Liver (tissue), 9 donors: ENCODE measurements around the gene BIRC5. TPM values are rescaled to one million over a fixed set of nuclear protein-coding genes. Genes with fewer than 3 reads are reported as not detected.

Source experiments
- DNase-seq: peaks from one replicate; pipeline ENCODE4 v3.0.0-alpha.2; 2017; ENCODE audit warnings: low spot score
- H3K27ac ChIP-seq, 2 donors: one replicate each; pipeline ENCODE4 v1.7.0; 2013; ENCODE audit warnings: inconsistent platforms in 2 of 2, low read length in 2 of 2, control low read depth in 1 of 2, low read depth in 1 of 2, mild to moderate bottlenecking in 1 of 2
- H3K27me3 ChIP-seq, 4 donors: one replicate each; pipeline versions ENCODE4 v1.6.1 to v1.7.0; 2013; ENCODE audit warnings: low read length in 3 of 4, inconsistent platforms in 1 of 4, mild to moderate bottlenecking in 1 of 4, moderate library complexity in 1 of 4; ENCODE audit not compliant: control insufficient read depth in 4 of 4, insufficient read depth in 4 of 4
- H3K36me3 ChIP-seq, 4 donors: one replicate each; pipeline versions ENCODE4 v1.6.1 to v1.7.0; 2013; ENCODE audit warnings: low read length in 3 of 4, mild to moderate bottlenecking in 3 of 4, low read depth in 1 of 4, moderate library complexity in 1 of 4; ENCODE audit not compliant: control insufficient read depth in 4 of 4, insufficient read depth in 3 of 4
- H3K4me1 ChIP-seq, 4 donors: one replicate each; pipeline versions ENCODE4 v1.6.1 to v1.7.0; 2013; ENCODE audit warnings: low read length in 3 of 4, mild to moderate bottlenecking in 3 of 4, moderate library complexity in 1 of 4; ENCODE audit not compliant: control insufficient read depth in 4 of 4, insufficient read depth in 4 of 4
- H3K4me3 ChIP-seq, 3 donors: one replicate each; pipeline versions ENCODE4 v1.6.1 to v1.7.0; 2013; ENCODE audit warnings: low read length in 3 of 3, control low read depth in 1 of 3, low read depth in 1 of 3, mild to moderate bottlenecking in 1 of 3
- H3K9ac ChIP-seq, 2 donors: one replicate each; pipeline ENCODE4 v1.7.0; 2013; ENCODE audit warnings: low read length in 2 of 2, mild to moderate bottlenecking in 2 of 2, moderate library complexity in 2 of 2, control low read depth in 1 of 2, low read depth in 1 of 2
- H3K9me3 ChIP-seq, 4 donors: one replicate each; pipeline versions ENCODE4 v1.6.1 to v1.7.0; 2013; ENCODE audit warnings: low read length in 3 of 4; ENCODE audit not compliant: control insufficient read depth in 4 of 4
- EGR1 ChIP-seq, 2 donors: IDR thresholded peaks; 2 replicates each; pipeline ENCODE4 v1.6.1; 2016 to 2018; ENCODE audit warnings: antibody characterized with exemption in 2 of 2, low read depth in 2 of 2
- FOXA1 ChIP-seq: IDR thresholded peaks from 2 replicates; pipeline ENCODE4 v1.6.1; 2016; ENCODE audit warnings: antibody characterized with exemption
- FOXA2 ChIP-seq: IDR thresholded peaks from 2 replicates; pipeline ENCODE4 v1.6.1; 2016; ENCODE audit warnings: antibody characterized with exemption
- GABPA ChIP-seq, 2 donors: IDR thresholded peaks in 1 of 2; conservative IDR thresholded peaks in 1 of 2; 2 replicates each; pipeline ENCODE4 v1.6.1; 2016; ENCODE audit warnings: antibody characterized with exemption in 2 of 2, mild to moderate bottlenecking in 1 of 2, moderate library complexity in 1 of 2
- HNF4A ChIP-seq, 2 donors: conservative IDR thresholded peaks; 2 replicates each; pipeline ENCODE4 v1.6.1; 2016; ENCODE audit warnings: antibody characterized with exemption in 2 of 2, mild to moderate bottlenecking in 2 of 2
- HNF4G ChIP-seq: IDR thresholded peaks from 2 replicates; pipeline ENCODE4 v1.6.1; 2016; ENCODE audit warnings: antibody characterized with exemption
- JUND ChIP-seq, 2 donors: IDR thresholded peaks; 2 replicates each; pipeline ENCODE4 v1.6.1; 2016; ENCODE audit warnings: antibody characterized with exemption in 2 of 2
- NR2F2 ChIP-seq: IDR thresholded peaks from 2 replicates; pipeline ENCODE4 v1.6.1; 2016; ENCODE audit warnings: antibody characterized with exemption
- RAD21 ChIP-seq, 2 donors: IDR thresholded peaks; 2 replicates each; pipeline ENCODE4 v1.6.1; 2016; ENCODE audit warnings: antibody characterized with exemption in 2 of 2, mild to moderate bottlenecking in 2 of 2
- RXRA ChIP-seq, 2 donors: IDR thresholded peaks; 2 replicates each; pipeline ENCODE4 v1.6.1; 2017 to 2018; ENCODE audit warnings: antibody characterized with exemption in 2 of 2, mild to moderate bottlenecking in 1 of 2
- SP1 ChIP-seq: IDR thresholded peaks from 2 replicates; pipeline ENCODE4 v1.6.1; 2018; ENCODE audit warnings: antibody characterized with exemption, mild to moderate bottlenecking
- TAF1 ChIP-seq: conservative IDR thresholded peaks from 2 replicates; pipeline ENCODE4 v1.6.1; 2016; ENCODE audit warnings: antibody characterized with exemption, mild to moderate bottlenecking
- YY1 ChIP-seq: IDR thresholded peaks from 2 replicates; pipeline ENCODE4 v1.6.1; 2016; ENCODE audit warnings: antibody characterized with exemption, mild to moderate bottlenecking
- WGBS: extraction: QIAGEN DNeasy Blood & Tissue Kit; methylation state at CpG from one replicate; pipeline ENCODE4 v1.1.7; 2013; 5-methylcytosine and 5-hydroxymethylcytosine counted together
- polyA plus RNA-seq, 2 donors: library from polyadenylated mRNA; stranded (reverse) in 1 of 2; unstranded in 1 of 2; fragments of 200-250 nt in 1 of 2; fragments of >200 nt in 1 of 2; fragmentation: Nextera tagmentation in 1 of 2; extraction: Ambion mirVana in 1 of 2; gene quantifications; one replicate each; pipeline versions ENCODE4 v1.2.1 to v1.2.3, GENCODE V29; 2013 to 2015
- total RNA-seq, 2 donors: library from RNA; depleted of rRNA; stranded (reverse); fragments of >200 nt; gene quantifications; one replicate each; pipeline ENCODE4 v1.2.3, GENCODE V29; 2014
- TF ChIP-seq, protein P1 (sequence below): IDR thresholded peaks from 2 replicates; pipeline ENCODE4 v1.6.1; 2016; ENCODE audit warnings: antibody characterized with exemption
- TF ChIP-seq, protein P2 (sequence below): IDR thresholded peaks from 2 replicates; pipeline ENCODE4 v1.6.1; 2016; ENCODE audit warnings: antibody characterized with exemption, mild to moderate bottlenecking
- TF ChIP-seq, protein P3 (sequence below): fragments of 150-350 bp; IDR thresholded peaks from 2 replicates; pipeline ENCODE4 v1.5.1; 2017; ENCODE audit warnings: improper control_type of control experiment, low read depth, low read length; ENCODE audit not compliant: missing input control
- TF ChIP-seq, protein P4 (sequence below): IDR thresholded peaks from 2 replicates; pipeline ENCODE4 v1.6.1; 2016; ENCODE audit warnings: antibody characterized with exemption
- TF ChIP-seq, protein P5 (sequence below): IDR thresholded peaks from 2 replicates; pipeline ENCODE4 v1.6.1; 2016; ENCODE audit warnings: antibody characterized with exemption
- donor health status: healthy.
- donor health status: healthy.
- donor health status: healthy.
- donor health status: healthy.
- donor health status: healthy.

BIRC5 gene
- total and polyA plus RNA-seq, 4 donors: 0.42 to 73.2 (median 3.1) TPM

DNA sequence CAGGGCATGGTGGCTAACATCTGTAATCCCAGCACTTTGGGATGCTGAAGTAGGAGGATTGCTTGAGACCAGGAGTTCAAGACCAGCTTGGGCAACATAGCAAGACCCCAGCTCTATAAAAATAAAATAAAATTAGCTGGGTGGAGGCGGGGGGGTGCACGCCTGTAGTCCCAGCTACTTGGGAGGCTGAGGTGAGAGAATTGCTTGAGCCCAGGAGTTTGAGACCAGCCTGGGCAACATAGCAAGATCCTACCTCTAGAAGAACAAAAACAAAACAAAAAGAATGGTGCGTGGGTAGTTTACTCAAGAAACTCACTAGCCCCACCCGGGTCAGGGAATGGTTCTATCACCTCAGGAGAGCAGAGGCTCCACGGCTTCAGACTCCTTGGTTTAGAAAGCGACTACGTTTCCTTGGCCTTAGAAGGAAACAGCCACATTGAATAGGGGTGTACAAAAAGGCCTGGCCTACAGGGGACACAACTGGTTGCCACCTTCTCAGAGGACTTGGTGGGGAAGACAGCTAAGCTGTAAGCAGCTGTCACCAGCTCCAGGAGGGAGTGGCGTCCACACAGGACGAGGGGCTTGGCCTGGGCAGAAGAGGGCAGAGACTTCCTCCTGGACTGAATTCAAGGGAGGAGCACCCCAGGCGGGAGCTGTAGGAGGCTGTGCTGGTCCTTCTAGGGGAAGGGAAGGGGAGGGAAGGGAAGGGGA, 27.9 kb upstream of the BIRC5 start:
- 64% methylated on average over 10 of the region's 10 CpGs for WGBS
- DNase-seq: no peak
- Histone ChIP-seq H3K9ac (no peak overlapping the region), H3K36me3 (peaks cover 0 to 5% (median 3%) of the 10 kb centered on the region in 4 donors), H3K9me3 (no peaks in the 10 kb centered on the region), H3K4me1 (peaks cover 16 to 54% (median 44%) of the 10 kb centered on the region in 4 donors), H3K27me3 (no peaks in the 10 kb centered on the region), H3K4me3 (no peak overlapping the region), H3K27ac (peak overlapping the region in 1 of 2 donors; percentile 80)
- TF ChIP-seq, protein P1, sequence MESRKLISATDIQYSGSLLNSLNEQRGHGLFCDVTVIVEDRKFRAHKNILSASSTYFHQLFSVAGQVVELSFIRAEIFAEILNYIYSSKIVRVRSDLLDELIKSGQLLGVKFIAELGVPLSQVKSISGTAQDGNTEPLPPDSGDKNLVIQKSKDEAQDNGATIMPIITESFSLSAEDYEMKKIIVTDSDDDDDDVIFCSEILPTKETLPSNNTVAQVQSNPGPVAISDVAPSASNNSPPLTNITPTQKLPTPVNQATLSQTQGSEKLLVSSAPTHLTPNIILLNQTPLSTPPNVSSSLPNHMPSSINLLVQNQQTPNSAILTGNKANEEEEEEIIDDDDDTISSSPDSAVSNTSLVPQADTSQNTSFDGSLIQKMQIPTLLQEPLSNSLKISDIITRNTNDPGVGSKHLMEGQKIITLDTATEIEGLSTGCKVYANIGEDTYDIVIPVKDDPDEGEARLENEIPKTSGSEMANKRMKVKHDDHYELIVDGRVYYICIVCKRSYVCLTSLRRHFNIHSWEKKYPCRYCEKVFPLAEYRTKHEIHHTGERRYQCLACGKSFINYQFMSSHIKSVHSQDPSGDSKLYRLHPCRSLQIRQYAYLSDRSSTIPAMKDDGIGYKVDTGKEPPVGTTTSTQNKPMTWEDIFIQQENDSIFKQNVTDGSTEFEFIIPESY: no peak
- TF ChIP-seq RAD21 (IDR thresholded peaks at IDR 0.05) (no peak), HNF4G (no peak), NR2F2 (no peak), FOXA2 (no peak), JUND (IDR thresholded peaks at IDR 0.05) (no peak), FOXA1 (no peak), EGR1 (IDR thresholded peaks at IDR 0.05; ENCODE audit: low read depth in 2 of 2) (no peak), SP1 (no peak), TAF1 (no peak), RXRA (IDR thresholded peaks at IDR 0.05) (no peak), YY1 (no peak), HNF4A (conservative IDR thresholded peaks at IDR 0.05) (no peak), GABPA (IDR thresholded peaks at IDR 0.05 in 1 of 2, conservative IDR thresholded peaks at IDR 0.05 in 1 of 2) (no peak)
- TF ChIP-seq, protein P2, sequence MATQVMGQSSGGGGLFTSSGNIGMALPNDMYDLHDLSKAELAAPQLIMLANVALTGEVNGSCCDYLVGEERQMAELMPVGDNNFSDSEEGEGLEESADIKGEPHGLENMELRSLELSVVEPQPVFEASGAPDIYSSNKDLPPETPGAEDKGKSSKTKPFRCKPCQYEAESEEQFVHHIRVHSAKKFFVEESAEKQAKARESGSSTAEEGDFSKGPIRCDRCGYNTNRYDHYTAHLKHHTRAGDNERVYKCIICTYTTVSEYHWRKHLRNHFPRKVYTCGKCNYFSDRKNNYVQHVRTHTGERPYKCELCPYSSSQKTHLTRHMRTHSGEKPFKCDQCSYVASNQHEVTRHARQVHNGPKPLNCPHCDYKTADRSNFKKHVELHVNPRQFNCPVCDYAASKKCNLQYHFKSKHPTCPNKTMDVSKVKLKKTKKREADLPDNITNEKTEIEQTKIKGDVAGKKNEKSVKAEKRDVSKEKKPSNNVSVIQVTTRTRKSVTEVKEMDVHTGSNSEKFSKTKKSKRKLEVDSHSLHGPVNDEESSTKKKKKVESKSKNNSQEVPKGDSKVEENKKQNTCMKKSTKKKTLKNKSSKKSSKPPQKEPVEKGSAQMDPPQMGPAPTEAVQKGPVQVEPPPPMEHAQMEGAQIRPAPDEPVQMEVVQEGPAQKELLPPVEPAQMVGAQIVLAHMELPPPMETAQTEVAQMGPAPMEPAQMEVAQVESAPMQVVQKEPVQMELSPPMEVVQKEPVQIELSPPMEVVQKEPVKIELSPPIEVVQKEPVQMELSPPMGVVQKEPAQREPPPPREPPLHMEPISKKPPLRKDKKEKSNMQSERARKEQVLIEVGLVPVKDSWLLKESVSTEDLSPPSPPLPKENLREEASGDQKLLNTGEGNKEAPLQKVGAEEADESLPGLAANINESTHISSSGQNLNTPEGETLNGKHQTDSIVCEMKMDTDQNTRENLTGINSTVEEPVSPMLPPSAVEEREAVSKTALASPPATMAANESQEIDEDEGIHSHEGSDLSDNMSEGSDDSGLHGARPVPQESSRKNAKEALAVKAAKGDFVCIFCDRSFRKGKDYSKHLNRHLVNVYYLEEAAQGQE: no peak
- TF ChIP-seq, protein P3, sequence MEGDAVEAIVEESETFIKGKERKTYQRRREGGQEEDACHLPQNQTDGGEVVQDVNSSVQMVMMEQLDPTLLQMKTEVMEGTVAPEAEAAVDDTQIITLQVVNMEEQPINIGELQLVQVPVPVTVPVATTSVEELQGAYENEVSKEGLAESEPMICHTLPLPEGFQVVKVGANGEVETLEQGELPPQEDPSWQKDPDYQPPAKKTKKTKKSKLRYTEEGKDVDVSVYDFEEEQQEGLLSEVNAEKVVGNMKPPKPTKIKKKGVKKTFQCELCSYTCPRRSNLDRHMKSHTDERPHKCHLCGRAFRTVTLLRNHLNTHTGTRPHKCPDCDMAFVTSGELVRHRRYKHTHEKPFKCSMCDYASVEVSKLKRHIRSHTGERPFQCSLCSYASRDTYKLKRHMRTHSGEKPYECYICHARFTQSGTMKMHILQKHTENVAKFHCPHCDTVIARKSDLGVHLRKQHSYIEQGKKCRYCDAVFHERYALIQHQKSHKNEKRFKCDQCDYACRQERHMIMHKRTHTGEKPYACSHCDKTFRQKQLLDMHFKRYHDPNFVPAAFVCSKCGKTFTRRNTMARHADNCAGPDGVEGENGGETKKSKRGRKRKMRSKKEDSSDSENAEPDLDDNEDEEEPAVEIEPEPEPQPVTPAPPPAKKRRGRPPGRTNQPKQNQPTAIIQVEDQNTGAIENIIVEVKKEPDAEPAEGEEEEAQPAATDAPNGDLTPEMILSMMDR: no peak
- TF ChIP-seq, protein P4, sequence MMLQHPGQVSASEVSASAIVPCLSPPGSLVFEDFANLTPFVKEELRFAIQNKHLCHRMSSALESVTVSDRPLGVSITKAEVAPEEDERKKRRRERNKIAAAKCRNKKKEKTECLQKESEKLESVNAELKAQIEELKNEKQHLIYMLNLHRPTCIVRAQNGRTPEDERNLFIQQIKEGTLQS: no peak
- TF ChIP-seq, protein P5, sequence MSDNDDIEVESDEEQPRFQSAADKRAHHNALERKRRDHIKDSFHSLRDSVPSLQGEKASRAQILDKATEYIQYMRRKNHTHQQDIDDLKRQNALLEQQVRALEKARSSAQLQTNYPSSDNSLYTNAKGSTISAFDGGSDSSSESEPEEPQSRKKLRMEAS: no peak
